HEK293 (cell line): Measurements from ENCODE around the gene HTR7.

Source experiments
- HOXD13 ChIP-seq: sonication (generic); formaldehyde crosslinking; IDR thresholded peaks from 2 replicates; pipeline ENCODE4 v1.8.0; 2022; ENCODE audit warnings: missing genetic modification reagents, borderline replicate concordance
- TCF7L2 ChIP-seq: IDR thresholded peaks from 2 replicates; pipeline ENCODE4 v1.6.1; 2011; ENCODE audit warnings: low read depth, mild to moderate bottlenecking, inconsistent platforms, low read length, moderate library complexity, borderline replicate concordance
- ZNF76 ChIP-seq: fragments of 450-650 bp; formaldehyde crosslinking; IDR thresholded peaks from 2 replicates; pipeline ENCODE4; 2016; ENCODE audit warnings: low read depth, missing biosample characterization, missing genetic modification characterization, borderline replicate concordance
- TF ChIP-seq, protein P1 (sequence below): fragments of 450-650 bp; formaldehyde crosslinking; IDR thresholded peaks from 2 replicates; pipeline ENCODE4 v1.5.1; 2016; ENCODE audit warnings: missing biosample characterization, missing genetic modification characterization

DNA sequence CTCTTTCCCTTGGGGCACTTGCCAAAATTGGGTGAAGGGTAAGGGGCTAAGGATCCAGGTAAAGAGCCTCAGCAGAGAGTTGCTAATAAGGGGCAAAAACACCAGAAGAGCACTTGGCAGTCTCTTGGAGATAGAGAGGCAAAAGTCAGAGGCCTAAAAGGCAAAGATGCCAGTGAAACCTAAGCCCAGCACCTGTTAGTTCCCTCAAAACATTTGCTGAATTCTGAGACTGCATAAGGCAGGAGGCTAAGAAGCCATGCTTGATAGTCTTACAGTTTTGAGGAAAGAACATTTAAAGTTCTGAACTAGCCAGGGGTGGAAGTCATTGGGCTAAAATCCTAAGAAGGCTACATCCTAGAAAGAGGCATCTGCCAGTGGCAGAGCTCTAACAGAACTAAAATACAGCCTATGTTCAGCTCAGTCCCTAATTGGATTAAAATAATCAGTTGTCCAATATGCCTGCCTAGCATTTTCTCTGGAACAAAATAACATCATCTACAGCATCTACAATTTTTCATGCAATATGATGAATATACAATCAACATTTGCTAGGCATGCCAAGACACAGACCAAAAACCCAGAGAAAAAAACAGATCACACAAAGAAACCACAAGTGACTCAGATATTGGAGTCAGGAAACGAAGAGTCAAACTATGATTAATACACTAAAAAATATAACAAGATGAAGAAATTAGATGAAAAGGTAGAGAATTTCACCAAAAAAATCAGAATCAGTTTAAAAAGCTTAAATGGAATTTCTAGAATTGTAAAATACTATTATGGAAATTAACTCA lies 7.7 kb downstream of the HTR7 start:
- TF ChIP-seq HOXD13 (CRISPR knock-in tag) (no peak), ZNF76 (tag by site-specific recombination) (no peak), TCF7L2 (no peak)
- TF ChIP-seq, protein P1, sequence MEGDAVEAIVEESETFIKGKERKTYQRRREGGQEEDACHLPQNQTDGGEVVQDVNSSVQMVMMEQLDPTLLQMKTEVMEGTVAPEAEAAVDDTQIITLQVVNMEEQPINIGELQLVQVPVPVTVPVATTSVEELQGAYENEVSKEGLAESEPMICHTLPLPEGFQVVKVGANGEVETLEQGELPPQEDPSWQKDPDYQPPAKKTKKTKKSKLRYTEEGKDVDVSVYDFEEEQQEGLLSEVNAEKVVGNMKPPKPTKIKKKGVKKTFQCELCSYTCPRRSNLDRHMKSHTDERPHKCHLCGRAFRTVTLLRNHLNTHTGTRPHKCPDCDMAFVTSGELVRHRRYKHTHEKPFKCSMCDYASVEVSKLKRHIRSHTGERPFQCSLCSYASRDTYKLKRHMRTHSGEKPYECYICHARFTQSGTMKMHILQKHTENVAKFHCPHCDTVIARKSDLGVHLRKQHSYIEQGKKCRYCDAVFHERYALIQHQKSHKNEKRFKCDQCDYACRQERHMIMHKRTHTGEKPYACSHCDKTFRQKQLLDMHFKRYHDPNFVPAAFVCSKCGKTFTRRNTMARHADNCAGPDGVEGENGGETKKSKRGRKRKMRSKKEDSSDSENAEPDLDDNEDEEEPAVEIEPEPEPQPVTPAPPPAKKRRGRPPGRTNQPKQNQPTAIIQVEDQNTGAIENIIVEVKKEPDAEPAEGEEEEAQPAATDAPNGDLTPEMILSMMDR (tag by site-specific recombination), result no peak
